Gastroesophageal sphincter (tissue), 3 donors: ENCODE measurements around the gene DCDC1.

ENCODE experiments used
- CTCF ChIP-seq, 4 experiments: fragments of 200-600 bp in 2 of 4; fragments of 450-650 bp in 2 of 4; sonication (generic) in 1 of 4; IDR thresholded peaks; one replicate each; pipeline ENCODE4 v1.5.1; 2017 to 2019; ENCODE audit warnings: antibody characterized with exemption in 4 of 4, mild to moderate bottlenecking in 2 of 4, moderate library complexity in 2 of 4
- EP300 ChIP-seq: sonication (generic); formaldehyde crosslinking; IDR thresholded peaks from one replicate; pipeline ENCODE4 v1.6.1; 2017; ENCODE audit warnings: antibody characterized with exemption, mild to moderate bottlenecking
- POLR2A ChIP-seq, 2 donors: fragments of 450-650 bp; IDR thresholded peaks; one replicate each; pipeline ENCODE4 v1.6.1; 2017; ENCODE audit warnings: antibody characterized with exemption in 2 of 2, mild to moderate bottlenecking in 2 of 2, moderate library complexity in 1 of 2

GRCh38 chr11:31387379-31387778 is 17.8 kb upstream of the DCDC1 start:
- TF ChIP-seq CTCF (IDR thresholded peaks at IDR 0.05) (no peak), POLR2A (IDR thresholded peaks at IDR 0.05) (no peak), EP300 (no peak)
